ENCODE results near the gene MOB2.

The MOB2 gene

DNA sequence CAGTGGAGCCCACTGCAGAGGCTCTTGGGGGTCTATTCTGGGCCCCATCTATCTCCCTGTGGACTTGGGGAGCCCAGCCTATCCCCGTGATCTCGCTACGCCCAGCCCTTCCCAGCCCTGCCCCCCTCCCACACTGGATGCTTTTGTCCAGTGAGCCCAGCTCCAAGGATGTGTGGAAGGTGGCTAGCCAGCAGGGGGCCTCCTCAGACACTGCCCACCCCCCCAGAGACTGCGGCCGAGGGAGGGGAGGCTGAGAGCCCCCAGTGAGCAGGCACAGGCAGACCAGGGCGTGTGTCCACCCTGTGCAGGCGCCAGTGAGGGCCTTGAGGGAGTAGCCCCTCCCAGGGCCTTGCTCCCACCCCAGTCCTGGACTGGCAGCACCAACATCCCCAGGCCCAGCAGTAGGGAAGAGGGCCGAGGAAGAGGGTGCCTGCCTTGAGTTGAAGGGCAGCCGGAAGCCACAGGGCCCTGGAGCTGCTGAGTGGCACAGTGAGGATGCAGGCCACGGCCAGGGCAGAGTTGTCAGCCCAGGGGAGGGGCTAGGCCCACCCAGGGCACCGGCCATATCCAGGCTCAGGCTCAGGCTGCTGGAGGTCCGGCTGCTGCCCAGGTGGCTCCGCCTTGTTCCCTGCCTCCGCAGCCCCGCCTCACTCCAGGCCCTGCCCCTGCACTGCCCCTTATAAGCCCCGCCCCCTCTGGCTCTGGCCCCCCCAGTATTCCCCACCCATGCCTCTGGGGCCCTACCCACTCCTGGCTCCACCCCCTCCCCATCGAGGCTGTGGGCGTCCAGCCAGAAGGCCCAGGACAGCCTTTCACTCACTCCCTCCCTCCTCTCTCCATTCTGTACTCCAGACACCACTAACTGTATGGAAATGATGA is 28.0 kb downstream of the MOB2 start:
- Histone ChIP-seq H3K4me2 (no peak overlapping the region), H4K20me1 (ENCODE audit: insufficient read depth) (no peaks in the 10 kb centered on the region), H3K4me3 (IDR thresholded peaks at IDR 0.05; ENCODE audit: insufficient read depth, low read depth, low read length) (no peak overlapping the region), H3K4me1 (ENCODE audit: low read depth, poor library complexity, severe bottlenecking) (no peaks in the 10 kb centered on the region), H3K36me3 (ENCODE audit: insufficient read depth) (no peaks in the 10 kb centered on the region), H3K27me3 (ENCODE audit: insufficient read depth, low read depth) (peaks cover 15% of the 10 kb centered on the region; the same call in 1 of the 2 replicates), H2AFZ (ENCODE audit: low read depth) (no peak overlapping the region), H3K79me2 (ENCODE audit: insufficient read depth, low read depth) (no peaks in the 10 kb centered on the region), H3K27ac (no peak overlapping the region), H3K9ac (no peak overlapping the region)
- TF ChIP-seq, protein P1, sequence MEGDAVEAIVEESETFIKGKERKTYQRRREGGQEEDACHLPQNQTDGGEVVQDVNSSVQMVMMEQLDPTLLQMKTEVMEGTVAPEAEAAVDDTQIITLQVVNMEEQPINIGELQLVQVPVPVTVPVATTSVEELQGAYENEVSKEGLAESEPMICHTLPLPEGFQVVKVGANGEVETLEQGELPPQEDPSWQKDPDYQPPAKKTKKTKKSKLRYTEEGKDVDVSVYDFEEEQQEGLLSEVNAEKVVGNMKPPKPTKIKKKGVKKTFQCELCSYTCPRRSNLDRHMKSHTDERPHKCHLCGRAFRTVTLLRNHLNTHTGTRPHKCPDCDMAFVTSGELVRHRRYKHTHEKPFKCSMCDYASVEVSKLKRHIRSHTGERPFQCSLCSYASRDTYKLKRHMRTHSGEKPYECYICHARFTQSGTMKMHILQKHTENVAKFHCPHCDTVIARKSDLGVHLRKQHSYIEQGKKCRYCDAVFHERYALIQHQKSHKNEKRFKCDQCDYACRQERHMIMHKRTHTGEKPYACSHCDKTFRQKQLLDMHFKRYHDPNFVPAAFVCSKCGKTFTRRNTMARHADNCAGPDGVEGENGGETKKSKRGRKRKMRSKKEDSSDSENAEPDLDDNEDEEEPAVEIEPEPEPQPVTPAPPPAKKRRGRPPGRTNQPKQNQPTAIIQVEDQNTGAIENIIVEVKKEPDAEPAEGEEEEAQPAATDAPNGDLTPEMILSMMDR (conservative IDR thresholded peaks at IDR 0.05; ENCODE audit: low read depth, low read length) = 0 out of 2 replicates have a peak, but pooled peaks have one; percentile 26

DNA sequence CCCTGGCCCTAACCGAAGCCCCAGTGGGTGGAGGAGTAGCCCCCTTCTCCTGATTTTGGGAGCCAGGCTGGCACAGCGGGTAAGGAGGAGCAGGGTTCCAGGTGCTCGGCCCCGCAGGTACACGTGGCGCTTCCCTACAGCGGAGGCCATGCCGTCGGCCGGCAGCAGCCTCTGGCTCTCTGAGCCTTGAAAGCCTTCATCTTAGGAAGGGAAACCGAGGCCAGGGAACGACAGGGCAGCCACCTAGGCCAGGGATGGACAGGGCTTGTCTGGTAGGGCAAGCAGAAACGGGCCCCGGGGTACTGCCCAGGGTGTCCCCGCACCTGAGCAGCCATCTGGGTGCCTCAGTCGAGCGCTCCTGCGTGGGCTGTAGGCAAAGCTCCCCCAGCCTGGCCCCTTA is 28.7 kb downstream of the MOB2 start:
- TF ChIP-seq, protein P1 (conservative IDR thresholded peaks at IDR 0.05; ENCODE audit: low read depth, low read length) = no peak
- peaks cover 21% of the 10 kb centered on the region for H3K27me3 ChIP-seq (ENCODE audit: insufficient read depth, low read depth)
- H3K9ac ChIP-seq = no peak overlapping the region
- no peaks in the 10 kb centered on the region for H4K20me1 ChIP-seq (ENCODE audit: insufficient read depth)
- no peaks in the 10 kb centered on the region for H3K4me1 ChIP-seq (ENCODE audit: low read depth, poor library complexity, severe bottlenecking)
- no peaks in the 10 kb centered on the region for H3K79me2 ChIP-seq (ENCODE audit: insufficient read depth, low read depth)
- H3K4me3 ChIP-seq (IDR thresholded peaks at IDR 0.05; ENCODE audit: insufficient read depth, low read depth, low read length) = no peak overlapping the region
- H2AFZ ChIP-seq (ENCODE audit: low read depth) = no peak overlapping the region
- no peaks in the 10 kb centered on the region for H3K36me3 ChIP-seq (ENCODE audit: insufficient read depth)
- H3K27ac ChIP-seq = no peak overlapping the region
- no peak overlapping the region for H3K4me2 ChIP-seq

DNA sequence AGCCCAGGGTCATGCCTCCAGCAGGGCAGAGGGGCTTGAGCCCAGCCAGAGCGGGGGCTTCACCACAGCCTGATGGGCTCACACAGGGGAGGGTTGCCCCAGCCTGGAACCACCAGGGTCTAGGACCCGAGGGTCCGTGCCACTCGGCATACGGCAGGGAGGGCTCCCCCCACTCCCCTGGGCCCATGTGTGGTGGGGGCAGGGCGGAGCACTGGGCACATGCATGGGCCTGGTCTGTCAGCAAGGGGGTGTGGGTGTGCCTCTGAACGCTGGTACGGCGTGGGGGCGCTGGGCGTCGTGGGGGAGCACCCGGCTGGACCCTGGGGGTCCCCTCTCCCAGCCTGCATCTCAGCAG is 29.3 kb downstream of the MOB2 start:
- no peaks in the 10 kb centered on the region for H3K4me1 ChIP-seq (ENCODE audit: low read depth, poor library complexity, severe bottlenecking)
- no peaks in the 10 kb centered on the region for H3K79me2 ChIP-seq (ENCODE audit: insufficient read depth, low read depth)
- TF ChIP-seq, protein P1 (conservative IDR thresholded peaks at IDR 0.05; ENCODE audit: low read depth, low read length) = no peak
- no peaks in the 10 kb centered on the region for H3K36me3 ChIP-seq (ENCODE audit: insufficient read depth)
- H3K4me3 ChIP-seq (IDR thresholded peaks at IDR 0.05; ENCODE audit: insufficient read depth, low read depth, low read length) = no peak overlapping the region
- no peak overlapping the region for H3K27ac ChIP-seq
- no peak overlapping the region for H2AFZ ChIP-seq (ENCODE audit: low read depth)
- H3K9ac ChIP-seq = no peak overlapping the region
- H3K4me2 ChIP-seq = no peak overlapping the region
- peaks cover 26% of the 10 kb centered on the region for H3K27me3 ChIP-seq (ENCODE audit: insufficient read depth, low read depth)
- H4K20me1 ChIP-seq (ENCODE audit: insufficient read depth) = no peaks in the 10 kb centered on the region

DNA sequence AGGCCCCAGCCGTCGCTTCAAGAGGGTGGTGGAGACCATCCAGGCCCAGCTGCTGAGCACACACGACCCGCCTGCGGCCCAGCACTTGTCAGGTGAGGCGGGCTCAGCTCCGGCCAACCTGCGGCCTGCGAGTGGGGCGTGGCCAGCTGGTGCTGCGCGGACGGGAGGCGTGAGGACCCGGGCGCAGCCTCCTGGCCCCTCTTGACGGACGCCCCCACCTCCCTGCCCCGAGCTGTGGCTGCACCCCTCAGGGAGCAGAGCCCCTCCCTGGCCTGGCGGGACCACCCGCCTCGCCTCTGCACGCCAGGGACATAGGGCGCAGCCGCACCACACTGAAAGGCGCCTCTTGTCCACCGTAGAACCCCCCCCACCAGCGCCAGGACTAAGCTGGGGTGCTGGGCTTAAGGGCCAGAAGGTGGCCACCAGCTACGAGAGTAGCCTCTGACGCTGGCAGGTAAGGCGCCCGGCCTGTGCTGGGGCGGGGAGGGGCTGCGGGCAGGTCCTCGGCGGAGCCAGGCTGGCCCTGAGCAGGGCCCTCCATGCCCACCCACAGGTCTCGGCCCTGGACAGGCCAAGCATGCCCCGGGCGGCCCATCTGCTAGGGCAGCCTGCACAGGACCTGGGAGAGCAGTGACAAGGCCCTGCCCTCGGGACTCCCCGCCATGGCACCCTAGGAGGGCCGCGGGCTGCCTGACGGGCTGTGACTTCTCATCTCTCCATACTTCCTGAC is 29.8 kb downstream of the MOB2 start:
- H3K4me2 ChIP-seq = no peak overlapping the region
- no peaks in the 10 kb centered on the region for H3K4me1 ChIP-seq (ENCODE audit: low read depth, poor library complexity, severe bottlenecking)
- no peak overlapping the region for H3K27ac ChIP-seq
- no peak overlapping the region for H3K9ac ChIP-seq
- no peaks in the 10 kb centered on the region for H3K36me3 ChIP-seq (ENCODE audit: insufficient read depth)
- H3K27me3 ChIP-seq (ENCODE audit: insufficient read depth, low read depth) = peaks cover 32% of the 10 kb centered on the region
- no peaks in the 10 kb centered on the region for H3K79me2 ChIP-seq (ENCODE audit: insufficient read depth, low read depth)
- H4K20me1 ChIP-seq (ENCODE audit: insufficient read depth) = no peaks in the 10 kb centered on the region
- no peak overlapping the region for H3K4me3 ChIP-seq (IDR thresholded peaks at IDR 0.05; ENCODE audit: insufficient read depth, low read depth, low read length)
- TF ChIP-seq, protein P1 (conservative IDR thresholded peaks at IDR 0.05; ENCODE audit: low read depth, low read length) = no peak
- no peak overlapping the region for H2AFZ ChIP-seq (ENCODE audit: low read depth)
